AG10803 (cell line): ENCODE data around the gene TENM3.

Source experiments
- DNase-seq: peaks from one replicate; pipeline ENCODE4 v3.0.0; 2010; ENCODE audit warnings: low read depth
- H3K4me3 ChIP-seq: 2 replicates; pipeline ENCODE4 v1.5.1; 2011; ENCODE audit warnings: mild to moderate bottlenecking, low read length, control low read depth
- TF ChIP-seq, protein P1 (sequence below): conservative IDR thresholded peaks from 2 replicates; pipeline ENCODE4 v1.5.1; 2011; ENCODE audit warnings: mild to moderate bottlenecking, low read length, control low read depth, inconsistent platforms

TENM3 gene

DNA sequence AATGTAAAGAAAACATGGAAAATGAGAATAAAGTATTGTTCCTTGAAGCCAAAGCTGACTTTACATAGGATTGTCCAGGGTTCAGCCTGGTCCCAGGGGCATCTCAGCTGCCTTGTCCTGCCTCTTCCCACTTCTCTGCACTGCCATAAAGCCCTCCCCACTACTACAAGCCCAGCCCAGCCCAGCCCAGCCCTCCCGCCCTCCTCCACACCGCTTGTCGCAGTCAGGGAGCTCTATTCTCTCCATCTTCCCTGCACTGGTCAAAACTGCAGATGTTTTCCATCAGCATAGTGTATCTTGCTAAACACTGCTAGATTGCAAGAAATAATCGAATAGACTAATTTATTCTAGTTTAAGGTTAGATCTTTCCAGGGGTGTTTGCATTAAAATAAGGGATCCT lies 100.3 kb downstream of the TENM3 start:
- no peak for DNase-seq
- TF ChIP-seq, protein P1, sequence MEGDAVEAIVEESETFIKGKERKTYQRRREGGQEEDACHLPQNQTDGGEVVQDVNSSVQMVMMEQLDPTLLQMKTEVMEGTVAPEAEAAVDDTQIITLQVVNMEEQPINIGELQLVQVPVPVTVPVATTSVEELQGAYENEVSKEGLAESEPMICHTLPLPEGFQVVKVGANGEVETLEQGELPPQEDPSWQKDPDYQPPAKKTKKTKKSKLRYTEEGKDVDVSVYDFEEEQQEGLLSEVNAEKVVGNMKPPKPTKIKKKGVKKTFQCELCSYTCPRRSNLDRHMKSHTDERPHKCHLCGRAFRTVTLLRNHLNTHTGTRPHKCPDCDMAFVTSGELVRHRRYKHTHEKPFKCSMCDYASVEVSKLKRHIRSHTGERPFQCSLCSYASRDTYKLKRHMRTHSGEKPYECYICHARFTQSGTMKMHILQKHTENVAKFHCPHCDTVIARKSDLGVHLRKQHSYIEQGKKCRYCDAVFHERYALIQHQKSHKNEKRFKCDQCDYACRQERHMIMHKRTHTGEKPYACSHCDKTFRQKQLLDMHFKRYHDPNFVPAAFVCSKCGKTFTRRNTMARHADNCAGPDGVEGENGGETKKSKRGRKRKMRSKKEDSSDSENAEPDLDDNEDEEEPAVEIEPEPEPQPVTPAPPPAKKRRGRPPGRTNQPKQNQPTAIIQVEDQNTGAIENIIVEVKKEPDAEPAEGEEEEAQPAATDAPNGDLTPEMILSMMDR: no peak
- H3K4me3 ChIP-seq: no peak overlapping the region

DNA sequence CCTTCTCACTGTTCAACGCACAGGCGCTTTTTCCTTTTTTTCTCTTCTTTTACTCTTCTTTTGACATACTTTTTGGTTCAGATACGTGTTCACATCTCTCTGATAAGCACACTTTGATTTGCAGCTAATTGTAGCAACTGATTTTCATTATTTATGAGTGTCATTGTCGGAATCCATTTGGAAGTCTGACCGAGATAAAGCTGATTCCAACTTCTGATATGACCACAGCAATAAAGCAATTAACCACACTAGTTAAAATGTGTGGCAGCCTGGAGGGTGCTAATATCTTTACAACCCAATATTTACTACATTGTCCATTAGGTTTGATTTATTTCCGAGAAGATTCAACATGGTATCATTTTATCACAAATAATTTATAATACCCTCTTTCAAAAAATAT lies 101.8 kb downstream of the TENM3 start:
- H3K4me3 ChIP-seq: no peak overlapping the region
- TF ChIP-seq, protein P1: no peak
- no peak for DNase-seq

DNA sequence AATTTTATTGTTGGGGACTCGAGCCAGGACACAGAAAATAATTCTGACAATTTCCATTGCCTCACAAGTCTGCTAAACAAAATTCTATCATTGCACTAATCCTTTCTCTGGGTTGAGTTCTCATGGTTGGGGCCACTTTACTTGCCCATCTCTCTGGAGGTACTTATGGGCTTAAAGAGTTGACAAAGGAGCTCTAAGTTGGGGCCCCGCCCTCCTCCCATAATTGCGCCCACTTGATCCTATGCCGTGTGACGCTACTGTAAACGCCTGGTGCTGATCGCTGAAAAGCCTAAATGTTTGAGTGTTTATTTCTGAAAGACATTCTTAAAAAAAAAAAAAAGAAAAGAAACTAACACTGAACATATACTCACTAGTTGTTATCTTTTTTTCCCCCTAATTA lies 103.0 kb downstream of the TENM3 start:
- TF ChIP-seq, protein P1: no peak

DNA sequence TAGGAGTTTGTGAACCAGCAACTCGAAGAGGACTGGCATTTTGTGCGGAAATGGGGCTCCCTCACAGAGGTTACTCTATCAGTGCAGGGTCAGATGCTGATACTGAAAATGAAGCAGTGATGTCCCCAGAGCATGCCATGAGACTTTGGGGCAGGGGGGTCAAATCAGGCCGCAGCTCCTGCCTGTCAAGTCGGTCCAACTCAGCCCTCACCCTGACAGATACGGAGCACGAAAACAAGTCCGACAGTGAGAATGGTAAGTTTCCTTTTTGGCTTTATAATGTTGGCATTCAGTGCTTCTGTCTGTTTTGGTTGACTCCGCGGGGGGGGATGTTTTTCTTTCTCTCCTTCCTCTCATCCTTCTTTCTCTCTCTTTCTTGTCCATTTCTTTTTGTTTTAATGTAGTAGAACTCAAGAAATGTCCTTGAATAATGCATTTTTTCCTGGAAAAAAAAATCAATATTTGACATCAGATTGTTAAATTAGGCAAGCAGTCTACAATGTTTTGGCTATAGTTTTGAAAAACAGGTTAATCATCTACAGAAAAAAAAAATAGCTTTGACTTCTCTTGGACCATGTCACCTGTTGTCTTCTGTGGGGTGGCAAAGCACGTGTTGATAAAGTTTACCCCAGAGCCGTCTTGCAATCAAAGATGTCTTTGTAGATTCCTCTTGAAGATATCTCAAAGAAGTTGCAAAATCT lies 103.6 kb downstream of the TENM3 start:
- DNase-seq: no peak
- no peak overlapping the region for H3K4me3 ChIP-seq
- TF ChIP-seq, protein P1: no peak

More for the DNA sequence above, 103.0 kb downstream of the TENM3 start:
- DNase-seq: no peak
- H3K4me3 ChIP-seq: no peak overlapping the region

DNA sequence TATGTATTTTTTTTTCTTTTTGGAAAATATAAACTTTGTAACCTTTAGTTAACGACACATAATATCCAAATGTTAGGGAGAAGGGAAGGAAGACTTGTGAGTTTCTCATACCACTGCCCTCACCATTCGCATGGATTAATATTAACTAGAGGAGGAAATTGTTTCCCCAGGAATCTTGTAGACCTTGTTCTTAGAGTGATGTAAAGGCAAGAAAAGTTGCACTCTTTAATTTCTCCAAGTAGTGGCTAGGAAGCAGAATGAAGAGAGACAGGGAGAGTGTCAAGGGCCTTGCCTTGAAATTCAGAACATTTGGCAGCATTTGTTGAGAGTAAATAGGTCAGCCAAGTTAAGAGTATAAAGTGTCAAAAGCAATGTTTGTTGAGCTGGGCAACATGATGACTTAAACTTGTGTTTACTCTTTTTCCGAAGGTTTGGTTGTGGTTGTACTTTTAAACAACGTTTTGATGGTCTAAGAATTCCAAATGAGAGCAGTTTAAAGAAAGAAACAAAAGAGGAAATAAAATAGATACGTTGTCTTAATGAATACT lies 105.7 kb downstream of the TENM3 start:
- TF ChIP-seq, protein P1: no peak
- DNase-seq: no peak

DNA sequence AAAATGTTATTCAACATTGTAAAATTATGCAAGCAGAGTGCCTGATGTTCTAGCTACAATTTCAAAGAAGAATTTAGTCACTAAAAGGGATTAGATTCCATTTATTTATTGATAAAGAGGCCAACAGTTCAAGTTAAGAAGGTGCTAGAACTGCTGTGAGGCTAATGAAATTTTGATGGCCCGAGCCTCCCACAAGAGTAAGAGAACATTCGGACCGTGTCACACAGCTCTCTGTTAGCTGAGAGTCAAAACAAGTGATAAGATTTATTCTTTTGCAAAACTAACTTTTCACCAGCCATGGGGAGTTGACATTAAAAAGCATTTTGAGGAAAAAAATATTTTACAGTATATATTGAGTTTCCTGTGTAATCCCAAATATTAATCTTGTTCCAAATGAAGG lies 106.8 kb downstream of the TENM3 start:
- H3K4me3 ChIP-seq: no peak overlapping the region
- no peak for DNase-seq
- TF ChIP-seq, protein P1: no peak

More for the DNA sequence above, 105.7 kb downstream of the TENM3 start:
- H3K4me3 ChIP-seq: no peak overlapping the region

DNA sequence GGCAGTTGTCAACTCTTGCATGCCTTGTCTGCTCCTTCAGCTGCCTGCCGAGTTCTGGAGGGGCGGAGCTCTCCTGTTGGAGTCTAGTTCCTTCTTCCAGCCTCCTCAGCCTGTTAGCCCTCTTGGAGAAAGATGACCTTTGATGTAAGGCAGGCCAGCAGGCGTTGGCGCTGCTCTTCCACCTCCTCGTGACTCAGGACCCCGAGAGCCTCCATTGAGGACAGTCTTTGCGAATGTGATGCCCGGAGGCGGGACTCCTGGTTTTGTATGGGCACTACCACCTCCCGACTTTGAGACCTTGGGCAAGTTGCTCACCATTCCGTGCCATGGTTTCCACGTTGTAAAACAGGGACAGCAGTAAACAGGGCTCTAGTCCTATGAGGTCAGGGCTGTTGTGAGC lies 108.3 kb downstream of the TENM3 start:
- no peak for DNase-seq
- TF ChIP-seq, protein P1: no peak
- no peak overlapping the region for H3K4me3 ChIP-seq
